ENCODE measurements around the gene SUPT6H.

DNA sequence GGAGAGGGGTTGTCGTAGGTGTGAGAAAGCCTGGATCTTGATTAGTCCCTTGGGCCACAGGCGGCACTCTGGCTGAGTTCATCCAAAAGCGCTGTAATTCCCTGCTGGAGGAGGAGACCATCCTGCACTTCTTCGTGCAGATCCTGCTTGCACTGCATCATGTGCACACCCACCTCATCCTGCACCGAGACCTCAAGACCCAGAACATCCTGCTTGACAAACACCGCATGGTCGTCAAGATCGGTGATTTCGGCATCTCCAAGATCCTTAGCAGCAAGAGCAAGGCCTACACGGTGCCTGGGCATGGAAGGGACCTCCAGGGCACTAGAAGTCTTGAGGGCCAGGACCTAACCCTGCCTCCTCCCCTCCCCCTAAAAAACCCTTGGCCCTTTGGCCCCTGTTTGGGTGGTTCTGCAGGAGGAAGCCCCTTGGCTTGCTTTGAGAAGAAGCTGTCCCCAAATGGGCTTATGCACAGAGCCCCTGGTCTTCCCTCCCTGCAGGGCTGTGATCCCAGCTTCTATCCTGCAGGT lies 72.8 kb downstream of the SUPT6H start:
- no peak for TF ChIP-seq CTCF (conservative IDR thresholded peaks at IDR 0.05 in 1 of 2, IDR thresholded peaks at IDR 0.05 in 1 of 2; ENCODE audit: low read depth in 1 of 2, low read length in 2 of 2)
- TF ChIP-seq EZH2 (IDR thresholded peaks at IDR 0.05; ENCODE audit: low read length, missing control alignments) = no peak
